Measurements from ENCODE around the gene SBK1. TPM values are rescaled to one million over a fixed set of nuclear protein-coding genes. Genes with fewer than 3 reads are reported as not detected.
A peak's percentile ranks its signal among the peaks of the same experiment; 100 is the strongest.
"Not testable (repeated sequence)": the region's sequence is repeated elsewhere in the genome, so short reads cannot be mapped to it uniquely, and the experiment has no call there.

SBK1 gene
- total RNA-seq, 1 experiment from 2014 or later: 0.45 TPM

DNA sequence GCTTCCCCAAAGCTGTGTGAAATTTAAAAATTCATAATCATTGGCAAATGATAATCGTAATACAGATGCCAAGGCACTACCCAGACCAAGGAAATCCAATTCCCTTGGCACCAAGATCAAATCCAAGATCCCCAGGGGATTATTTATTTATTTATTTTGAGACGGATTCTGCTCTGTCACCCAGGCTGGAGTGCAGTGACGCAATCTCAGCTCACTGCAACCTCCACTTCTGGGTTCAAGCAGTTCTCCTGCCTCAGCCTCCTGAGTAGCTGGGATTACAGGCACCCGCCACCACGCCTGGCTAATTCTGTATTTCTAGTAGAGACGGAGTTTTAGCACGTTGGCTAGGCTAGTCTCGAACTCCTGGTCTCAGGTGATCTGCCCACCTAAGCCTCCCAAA is 43.4 kb downstream of the SBK1 start:
- not testable (repeated sequence) for DNase-seq (ENCODE audit: low spot score)

- peak; percentile 62 for DNase-seq (ENCODE audit: low spot score)
Observed at GRCh38 chr16:28336940-28337710, 44.8 kb downstream of the SBK1 start.

DNA sequence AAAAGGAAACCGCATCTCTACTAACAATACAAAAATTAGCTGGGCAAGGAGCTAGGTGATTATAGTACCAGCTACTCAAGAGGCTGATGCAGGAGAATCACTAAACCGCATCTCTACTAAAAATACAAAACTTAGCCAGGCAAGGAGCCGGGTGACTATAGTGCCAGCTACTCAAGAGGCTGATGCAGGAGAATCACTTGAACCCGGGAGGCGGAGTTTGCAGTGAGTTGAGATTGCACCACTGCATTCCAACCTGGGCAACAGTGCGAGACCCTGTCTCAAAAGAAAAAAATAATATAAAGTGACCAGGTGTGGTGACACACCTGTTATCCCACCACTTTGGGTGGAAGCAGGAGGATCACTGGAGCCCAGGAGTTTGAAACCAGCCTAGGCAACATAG is 45.9 kb downstream of the SBK1 start:
- not testable (repeated sequence) for DNase-seq (ENCODE audit: low spot score)

GRCh38 chr16:28362600-28362999 is 70.3 kb downstream of the SBK1 start:
- DNase-seq (ENCODE audit: low spot score): not testable (repeated sequence)

GRCh38 chr16:28363408-28363807 is 71.1 kb downstream of the SBK1 start, which contains the start of gene NPIPB6:
NPIPB6 (minus strand) TSS chr16:28363508; CDS start chr16:28362822, 686 bp downstream.
- DNase-seq (ENCODE audit: low spot score): not testable (repeated sequence)

GRCh38 chr16:28364268-28365173 is 72.2 kb downstream of the SBK1 start:
- not testable (repeated sequence) for DNase-seq (ENCODE audit: low spot score)

DNA sequence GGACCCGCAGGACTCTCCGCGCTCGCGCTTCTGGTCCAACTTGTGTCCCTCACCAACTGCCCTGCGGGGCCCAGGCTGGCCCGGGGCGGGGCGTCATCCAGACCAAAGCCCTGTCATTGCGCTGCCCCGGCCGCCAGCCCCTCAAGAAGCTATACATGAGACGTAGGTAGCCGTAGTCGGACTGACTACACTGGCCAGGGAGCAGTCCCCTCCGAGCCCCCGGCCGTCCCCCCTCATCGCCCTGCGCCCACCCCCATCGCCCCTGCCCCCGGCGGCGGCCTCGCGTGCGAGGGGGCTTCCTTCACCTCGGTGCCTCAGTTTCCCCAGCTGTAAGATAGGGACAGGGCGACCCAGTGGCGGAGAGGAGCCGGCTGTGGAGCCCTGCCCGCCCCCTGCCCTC is 75.6 kb downstream of the SBK1 start:
- not testable (repeated sequence) for DNase-seq (ENCODE audit: low spot score)

Other genes with a start within 250 kb of the SBK1 start
- gene GSG1L, start 228.8 kb upstream of the SBK1 start, total RNA-seq (2014; rRNA removed; shearing (Covaris generic)): not detected in 2 replicates
- 127 and 151 TPM in 2 replicates for gene XPO6, start 80.6 kb upstream of the SBK1 start, total RNA-seq (2014; rRNA removed; shearing (Covaris generic))
- 1.2 TPM in 1 of 2 replicates, not detected in the other for gene NPIPB6, start 71.0 kb downstream of the SBK1 start, total RNA-seq (2014; rRNA removed; shearing (Covaris generic))
- gene EIF3CL, start 111.3 kb downstream of the SBK1 start, total RNA-seq (2014; rRNA removed; shearing (Covaris generic)): 28.3 and 70.4 TPM in 2 replicates
- gene NPIPB7, start 179.8 kb downstream of the SBK1 start, total RNA-seq (2014; rRNA removed; shearing (Covaris generic)): not detected in 2 replicates
- 23.7 and 27.0 TPM in 2 replicates for gene CLN3, start 199.5 kb downstream of the SBK1 start, total RNA-seq (2014; rRNA removed; shearing (Covaris generic))
- gene APOBR, start 202.1 kb downstream of the SBK1 start, total RNA-seq (2014; rRNA removed; shearing (Covaris generic)): not detected in 2 replicates
- gene IL27, start 214.3 kb downstream of the SBK1 start, total RNA-seq (2014; rRNA removed; shearing (Covaris generic)): not detected in 2 replicates
- 12.8 and 72.5 TPM in 2 replicates for gene NUPR1, start 246.4 kb downstream of the SBK1 start, total RNA-seq (2014; rRNA removed; shearing (Covaris generic))

Data from A172 (cell line).